WTC11 (cell line): Measurements from ENCODE around the gene CCDC9. TPM values are rescaled to one million over a fixed set of nuclear protein-coding genes. Genes with fewer than 3 reads are reported as not detected.

Experiments used
- ARID4B ChIP-seq: sonication (generic); formaldehyde crosslinking; IDR thresholded peaks from 2 replicates; pipeline ENCODE4 v1.8.0; 2023; ENCODE audit warnings: missing genetic modification reagents, mild to moderate bottlenecking, borderline replicate concordance
- ATF1 ChIP-seq: sonication (generic); formaldehyde crosslinking; IDR thresholded peaks from 2 replicates; pipeline ENCODE4 v1.8.1; 2023; ENCODE audit warnings: mild to moderate bottlenecking, moderate library complexity, missing genetic modification reagents
- ATF3 ChIP-seq: sonication (generic); formaldehyde crosslinking; conservative IDR thresholded peaks from 2 replicates; pipeline ENCODE4 v1.8.1; 2022; ENCODE audit warnings: mild to moderate bottlenecking, missing genetic modification reagents
- E2F1 ChIP-seq: sonication (generic); formaldehyde crosslinking; IDR thresholded peaks from 2 replicates; pipeline ENCODE4 v1.8.0; 2022; ENCODE audit warnings: mild to moderate bottlenecking, missing genetic modification reagents
- E2F5 ChIP-seq: sonication (generic); formaldehyde crosslinking; IDR thresholded peaks from 2 replicates; pipeline ENCODE4 v1.8.1; 2022; ENCODE audit warnings: mild to moderate bottlenecking, moderate library complexity, missing genetic modification reagents
- ELF4 ChIP-seq: sonication (generic); formaldehyde crosslinking; IDR thresholded peaks from 2 replicates; pipeline ENCODE4 v1.8.1; 2022; ENCODE audit warnings: low read depth, mild to moderate bottlenecking, moderate library complexity, missing genetic modification reagents
- FOXJ3 ChIP-seq: sonication (generic); formaldehyde crosslinking; IDR thresholded peaks from 2 replicates; pipeline ENCODE4 v1.9.0; 2021; ENCODE audit warnings: missing genetic modification reagents, mild to moderate bottlenecking, borderline replicate concordance
- HMGA2 ChIP-seq: fragments of 250-450 bp; sonication (Bioruptor Pico); IDR thresholded peaks from 2 replicates; pipeline ENCODE4 v1.4.0; 2021; ENCODE audit warnings: mild to moderate bottlenecking, moderate library complexity
- HMGXB4 ChIP-seq: sonication (generic); formaldehyde crosslinking; IDR thresholded peaks from 2 replicates; pipeline ENCODE4 v1.8.1; 2023; ENCODE audit warnings: mild to moderate bottlenecking, moderate library complexity, missing genetic modification reagents
- JAZF1 ChIP-seq: fragments of 250-450 bp; sonication (Bioruptor Pico); IDR thresholded peaks from 2 replicates; pipeline ENCODE4 v1.9.0; 2021; ENCODE audit warnings: moderate library complexity, mild to moderate bottlenecking, inconsistent platforms
- KAT7 ChIP-seq: sonication (generic); formaldehyde crosslinking; IDR thresholded peaks from 2 replicates; pipeline ENCODE4 v1.8.1; 2023; ENCODE audit warnings: missing genetic modification reagents, mild to moderate bottlenecking, borderline replicate concordance
- MLX ChIP-seq: sonication (generic); formaldehyde crosslinking; IDR thresholded peaks from 2 replicates; pipeline ENCODE4 v1.8.1; 2023; ENCODE audit warnings: mild to moderate bottlenecking, missing genetic modification reagents, moderate library complexity
- MXD4 ChIP-seq: fragments of 250-450 bp; sonication (Bioruptor Pico); IDR thresholded peaks from 2 replicates; pipeline ENCODE4 v1.8.0; 2021; ENCODE audit warnings: mild to moderate bottlenecking, moderate library complexity, borderline replicate concordance
- PRDM15 ChIP-seq: sonication (generic); formaldehyde crosslinking; IDR thresholded peaks from 2 replicates; pipeline ENCODE4 v1.8.0; 2022; ENCODE audit warnings: missing genetic modification reagents
- RORB ChIP-seq: fragments of 250-450 bp; sonication (Bioruptor Pico); IDR thresholded peaks from 2 replicates; pipeline ENCODE4 v1.9.0; 2021; ENCODE audit warnings: mild to moderate bottlenecking
- SMAD3 ChIP-seq: sonication (generic); formaldehyde crosslinking; IDR thresholded peaks from 2 replicates; pipeline ENCODE4 v1.8.0; 2022; ENCODE audit warnings: missing genetic modification reagents, mild to moderate bottlenecking, borderline replicate concordance
- SMAD4 ChIP-seq: sonication (generic); formaldehyde crosslinking; IDR thresholded peaks from 2 replicates; pipeline ENCODE4 v1.8.0; 2022; ENCODE audit warnings: mild to moderate bottlenecking, missing genetic modification reagents
- TEAD1 ChIP-seq: sonication (generic); formaldehyde crosslinking; IDR thresholded peaks from 2 replicates; pipeline ENCODE4 v1.8.0; 2022; ENCODE audit warnings: mild to moderate bottlenecking, missing genetic modification reagents
- TEAD4 ChIP-seq: sonication (generic); formaldehyde crosslinking; IDR thresholded peaks from 2 replicates; pipeline ENCODE4 v1.8.0; 2022; ENCODE audit warnings: mild to moderate bottlenecking, missing genetic modification reagents
- ZNF138 ChIP-seq: sonication (generic); formaldehyde crosslinking; conservative IDR thresholded peaks from 2 replicates; pipeline ENCODE4 v1.8.1; 2022; ENCODE audit warnings: mild to moderate bottlenecking, moderate library complexity, missing genetic modification reagents
- ZNF232 ChIP-seq: sonication (generic); formaldehyde crosslinking; IDR thresholded peaks from 2 replicates; pipeline ENCODE4 v1.8.0; 2022; ENCODE audit warnings: mild to moderate bottlenecking, missing genetic modification reagents
- ZNF263 ChIP-seq: sonication (generic); formaldehyde crosslinking; IDR thresholded peaks from 2 replicates; pipeline ENCODE4 v1.8.1; 2022; ENCODE audit warnings: low read depth, mild to moderate bottlenecking, moderate library complexity, missing genetic modification reagents
- ZNF317 ChIP-seq: sonication (generic); formaldehyde crosslinking; IDR thresholded peaks from 2 replicates; pipeline ENCODE4 v1.8.1; 2023; ENCODE audit warnings: low read depth, mild to moderate bottlenecking, moderate library complexity, missing genetic modification reagents, borderline replicate concordance
- ZSCAN18 ChIP-seq: fragments of 250-450 bp; sonication (Bioruptor Pico); IDR thresholded peaks from 2 replicates; pipeline ENCODE4 v2.1.2; 2022; ENCODE audit warnings: mild to moderate bottlenecking, moderate library complexity
- total RNA-seq: library from RNA; stranded (reverse); gene quantifications from 3 replicates; pipeline ENCODE4 v1.2.3, GENCODE V29; 2021

Gene CCDC9
- total RNA-seq, 1 experiment from 2014 or later, result 37.7 TPM

GRCh38 chr19:47225746-47226425 is 30.4 kb upstream of the CCDC9 start (continued):
- TF ChIP-seq E2F1 (0 out of 2 replicates have a peak, but pooled peaks have one; percentile 34), ARID4B (no peak; the same call in 1 of the 2 replicates), PRDM15 (no peak), ZNF232 (CRISPR knock-in tag) (no peak), ATF1 (CRISPR knock-in tag) (no peak), E2F5 (CRISPR knock-in tag) (0 out of 2 replicates have a peak, but pooled peaks have one; percentile 25), TEAD4 (no peak), SMAD4 (CRISPR knock-in tag) (no peak), ELF4 (CRISPR knock-in tag) (peak; percentile 65; the same call in 1 of the 2 replicates), ATF3 (CRISPR knock-in tag) (no peak), RORB (CRISPR knock-in tag) (peak; percentile 90; the same call in 1 of the 2 replicates), HMGXB4 (no peak), MXD4 (CRISPR knock-in tag) (no peak), JAZF1 (CRISPR knock-in tag) (no peak), KAT7 (CRISPR knock-in tag) (no peak), ZNF317 (CRISPR knock-in tag) (0 out of 2 replicates have a peak, but pooled peaks have one; percentile 31), ZNF138 (CRISPR knock-in tag) (no peak), ZNF263 (CRISPR knock-in tag) (no peak), ZSCAN18 (CRISPR knock-in tag) (no peak), FOXJ3 (CRISPR knock-in tag) (no peak), TEAD1 (CRISPR knock-in tag) (no peak), MLX (0 out of 2 replicates have a peak, but pooled peaks have one; percentile 57), SMAD3 (CRISPR knock-in tag) (no peak), HMGA2 (no peak)
